Neural progenitor cell (in vitro differentiated cells): ENCODE measurements around the gene TRIO. TPM values are rescaled to one million over a fixed set of nuclear protein-coding genes. Genes with fewer than 3 reads are reported as not detected.

Experiments
- DNase-seq: peaks from one replicate; pipeline ENCODE4 v3.0.0-alpha.2; 2016; ENCODE audit warnings: low spot score
- H2AFZ ChIP-seq: fragments of 200-600 bp; sonication (generic); replicated peaks from 2 replicates; pipeline ENCODE4 v1.6.1; 2016; ENCODE audit warnings: antibody characterized with exemption
- H3F3A ChIP-seq: fragments of 200-600 bp; sonication (generic); 2 replicates; pipeline ENCODE4 v1.6.1; 2016; ENCODE audit warnings: antibody characterized with exemption, low read depth
- H3K27ac ChIP-seq: fragments of 200-600 bp; sonication (generic); 2 replicates; pipeline ENCODE4 v1.5.1; 2016; ENCODE audit warnings: mild to moderate bottlenecking
- H3K27me3 ChIP-seq: fragments of 200-600 bp; sonication (generic); 2 replicates; pipeline ENCODE4 v1.6.1; 2016; ENCODE audit warnings: mild to moderate bottlenecking, moderate library complexity
- H3K36me3 ChIP-seq: fragments of 200-600 bp; sonication (generic); 2 replicates; pipeline ENCODE4 v1.5.1; 2016
- H3K4me1 ChIP-seq: fragments of 200-600 bp; sonication (generic); 2 replicates; pipeline ENCODE4 v1.6.1; 2016; ENCODE audit warnings: mixed run types
- H3K4me2 ChIP-seq: fragments of 200-600 bp; sonication (generic); 2 replicates; pipeline ENCODE4 v1.6.1; 2016
- H3K4me3 ChIP-seq: fragments of 200-600 bp; sonication (generic); 2 replicates; pipeline ENCODE4 v1.5.1; 2016
- H3K79me2 ChIP-seq: fragments of 200-600 bp; sonication (generic); 2 replicates; pipeline ENCODE4 v1.6.1; 2016; ENCODE audit warnings: low read depth
- H3K9ac ChIP-seq: fragments of 200-600 bp; sonication (generic); 2 replicates; pipeline ENCODE4 v1.6.1; 2016
- H3K9me3 ChIP-seq: fragments of 200-600 bp; sonication (generic); 2 replicates; pipeline ENCODE4 v1.5.1; 2016; ENCODE audit warnings: low read depth
- H4K20me1 ChIP-seq: fragments of 200-600 bp; sonication (generic); 2 replicates; pipeline ENCODE4 v1.6.1; 2016; ENCODE audit warnings: low read depth
- H3K27ac Mint-ChIP-seq: 3 replicates; pipeline ENCODE4 v1.8.0; 2021; ENCODE audit warnings: mixed read lengths
- H3K27me3 Mint-ChIP-seq: 2 replicates; pipeline ENCODE4 v1.8.0; 2022; ENCODE audit warnings: low read depth, mild to moderate bottlenecking, inconsistent platforms, moderate library complexity, mixed read lengths; ENCODE audit not compliant: insufficient read depth
- H3K36me3 Mint-ChIP-seq: 3 replicates; pipeline ENCODE4 v1.8.0; 2021; ENCODE audit warnings: mixed read lengths
- H3K4me1 Mint-ChIP-seq: 3 replicates; pipeline ENCODE4 v1.8.0; 2021; ENCODE audit warnings: mixed read lengths
- H3K4me3 Mint-ChIP-seq: 3 replicates; pipeline ENCODE4 v1.8.0; 2021; ENCODE audit warnings: mild to moderate bottlenecking, moderate library complexity, mixed read lengths
- H3K9me3 Mint-ChIP-seq: 3 replicates; pipeline ENCODE4 v1.8.0; 2020; ENCODE audit warnings: mixed read lengths
- EZH2 ChIP-seq: fragments of 200-600 bp; sonication (generic); IDR thresholded peaks from 2 replicates; pipeline ENCODE4 v1.6.1; 2017; ENCODE audit warnings: antibody characterized with exemption, mild to moderate bottlenecking, moderate library complexity
- EZH2phosphoT487 ChIP-seq: fragments of 200-600 bp; sonication (generic); IDR thresholded peaks from 2 replicates; pipeline ENCODE4 v1.6.1; 2017; ENCODE audit warnings: antibody characterized with exemption
- total RNA-seq: library from RNA; depleted of rRNA; stranded (reverse); fragments of >200 nt; gene quantifications from 2 replicates; pipeline ENCODE4 v1.2.3, GENCODE V29; 2015; ENCODE audit warnings: low replicate concordance
- TF ChIP-seq, protein P1 (sequence below): fragments of 200-600 bp; sonication (generic); IDR thresholded peaks from 2 replicates; pipeline ENCODE4 v1.5.1; 2017; ENCODE audit warnings: antibody characterized with exemption, mild to moderate bottlenecking

Gene TRIO
- total RNA-seq, 1 donor from 2014 or later = 84.7 TPM

DNA sequence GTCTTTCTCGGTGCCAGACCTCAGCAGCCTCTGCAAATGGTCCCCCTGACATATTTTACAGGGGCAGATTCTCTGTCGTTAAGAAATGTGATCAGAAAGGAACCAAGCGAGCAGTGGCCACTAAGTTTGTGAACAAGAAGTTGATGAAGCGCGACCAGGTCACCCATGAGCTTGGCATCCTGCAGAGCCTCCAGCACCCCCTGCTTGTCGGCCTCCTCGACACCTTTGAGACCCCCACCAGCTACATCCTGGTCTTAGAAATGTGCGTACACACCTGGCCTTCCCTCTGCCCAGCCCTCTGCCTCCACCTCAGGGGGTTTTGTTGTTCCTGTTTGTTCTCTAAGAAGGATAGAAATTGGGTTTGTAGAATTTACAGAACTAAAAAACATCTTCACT lies 361.2 kb downstream of the TRIO start:
- H3K27me3 ChIP-seq = no peaks in the 10 kb centered on the region
- H3K36me3 ChIP-seq = no peaks in the 10 kb centered on the region
- Mint-ChIP-seq H3K27me3 (peaks cover 5% of the 10 kb centered on the region), H3K36me3 (peaks cover 31% of the 10 kb centered on the region), H3K9me3 (no peaks in the 10 kb centered on the region), H3K4me1 (no peaks in the 10 kb centered on the region), H3K4me3 (no peak overlapping the region), H3K27ac (no peak overlapping the region)
- H3K4me1 ChIP-seq = no peaks in the 10 kb centered on the region
- H2AFZ ChIP-seq = no peak overlapping the region
- H3K4me2 ChIP-seq = no peak overlapping the region
- no peaks in the 10 kb centered on the region for H4K20me1 ChIP-seq
- no peak overlapping the region for H3K4me3 ChIP-seq
- no peak overlapping the region for H3K27ac ChIP-seq
- TF ChIP-seq EZH2 = no peak
- TF ChIP-seq, protein P1, sequence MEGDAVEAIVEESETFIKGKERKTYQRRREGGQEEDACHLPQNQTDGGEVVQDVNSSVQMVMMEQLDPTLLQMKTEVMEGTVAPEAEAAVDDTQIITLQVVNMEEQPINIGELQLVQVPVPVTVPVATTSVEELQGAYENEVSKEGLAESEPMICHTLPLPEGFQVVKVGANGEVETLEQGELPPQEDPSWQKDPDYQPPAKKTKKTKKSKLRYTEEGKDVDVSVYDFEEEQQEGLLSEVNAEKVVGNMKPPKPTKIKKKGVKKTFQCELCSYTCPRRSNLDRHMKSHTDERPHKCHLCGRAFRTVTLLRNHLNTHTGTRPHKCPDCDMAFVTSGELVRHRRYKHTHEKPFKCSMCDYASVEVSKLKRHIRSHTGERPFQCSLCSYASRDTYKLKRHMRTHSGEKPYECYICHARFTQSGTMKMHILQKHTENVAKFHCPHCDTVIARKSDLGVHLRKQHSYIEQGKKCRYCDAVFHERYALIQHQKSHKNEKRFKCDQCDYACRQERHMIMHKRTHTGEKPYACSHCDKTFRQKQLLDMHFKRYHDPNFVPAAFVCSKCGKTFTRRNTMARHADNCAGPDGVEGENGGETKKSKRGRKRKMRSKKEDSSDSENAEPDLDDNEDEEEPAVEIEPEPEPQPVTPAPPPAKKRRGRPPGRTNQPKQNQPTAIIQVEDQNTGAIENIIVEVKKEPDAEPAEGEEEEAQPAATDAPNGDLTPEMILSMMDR = no peak
- TF ChIP-seq EZH2phosphoT487 = no peak
- H3F3A ChIP-seq = no peaks in the 10 kb centered on the region
- H3K9me3 ChIP-seq = no peaks in the 10 kb centered on the region
- H3K9ac ChIP-seq = no peak overlapping the region
- no peaks in the 10 kb centered on the region for H3K79me2 ChIP-seq
- DNase-seq = no peak

DNA sequence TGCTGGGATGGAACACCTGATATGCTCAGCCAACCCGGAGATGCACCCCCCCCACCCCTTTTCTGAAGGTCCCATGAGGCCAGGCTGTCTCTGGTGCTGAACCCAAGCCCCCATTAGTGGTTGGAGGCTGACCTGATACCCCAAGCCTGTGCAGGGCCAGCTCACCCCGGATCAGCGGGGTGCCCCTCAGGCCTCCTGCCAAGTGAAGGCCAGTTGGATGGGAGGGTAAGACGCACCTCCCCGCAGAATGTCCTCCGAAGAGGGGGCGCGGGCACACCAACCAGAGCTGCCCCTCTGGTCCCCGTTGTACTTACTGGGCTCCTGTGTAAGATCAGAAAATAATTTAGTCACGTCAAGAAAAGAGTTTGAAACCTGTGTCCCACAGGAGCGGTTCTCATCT lies 361.7 kb downstream of the TRIO start:
- no peaks in the 10 kb centered on the region for H3K79me2 ChIP-seq
- Mint-ChIP-seq H3K27ac (no peak overlapping the region), H3K9me3 (no peaks in the 10 kb centered on the region), H3K27me3 (peaks cover 5% of the 10 kb centered on the region), H3K36me3 (peaks cover 31% of the 10 kb centered on the region), H3K4me1 (no peaks in the 10 kb centered on the region), H3K4me3 (no peak overlapping the region)
- DNase-seq = no peak
- H4K20me1 ChIP-seq = no peaks in the 10 kb centered on the region
- no peak overlapping the region for H3K4me2 ChIP-seq
- H3K9me3 ChIP-seq = no peaks in the 10 kb centered on the region
- no peaks in the 10 kb centered on the region for H3K36me3 ChIP-seq
- H3K27ac ChIP-seq = no peak overlapping the region
- H3K9ac ChIP-seq = no peak overlapping the region
- H2AFZ ChIP-seq = no peak overlapping the region
- TF ChIP-seq EZH2phosphoT487 (no peak), EZH2 (no peak)
- TF ChIP-seq, protein P1 = no peak
- H3K4me3 ChIP-seq = no peak overlapping the region
- H3K4me1 ChIP-seq = no peaks in the 10 kb centered on the region
- H3F3A ChIP-seq = no peaks in the 10 kb centered on the region
- no peaks in the 10 kb centered on the region for H3K27me3 ChIP-seq

DNA sequence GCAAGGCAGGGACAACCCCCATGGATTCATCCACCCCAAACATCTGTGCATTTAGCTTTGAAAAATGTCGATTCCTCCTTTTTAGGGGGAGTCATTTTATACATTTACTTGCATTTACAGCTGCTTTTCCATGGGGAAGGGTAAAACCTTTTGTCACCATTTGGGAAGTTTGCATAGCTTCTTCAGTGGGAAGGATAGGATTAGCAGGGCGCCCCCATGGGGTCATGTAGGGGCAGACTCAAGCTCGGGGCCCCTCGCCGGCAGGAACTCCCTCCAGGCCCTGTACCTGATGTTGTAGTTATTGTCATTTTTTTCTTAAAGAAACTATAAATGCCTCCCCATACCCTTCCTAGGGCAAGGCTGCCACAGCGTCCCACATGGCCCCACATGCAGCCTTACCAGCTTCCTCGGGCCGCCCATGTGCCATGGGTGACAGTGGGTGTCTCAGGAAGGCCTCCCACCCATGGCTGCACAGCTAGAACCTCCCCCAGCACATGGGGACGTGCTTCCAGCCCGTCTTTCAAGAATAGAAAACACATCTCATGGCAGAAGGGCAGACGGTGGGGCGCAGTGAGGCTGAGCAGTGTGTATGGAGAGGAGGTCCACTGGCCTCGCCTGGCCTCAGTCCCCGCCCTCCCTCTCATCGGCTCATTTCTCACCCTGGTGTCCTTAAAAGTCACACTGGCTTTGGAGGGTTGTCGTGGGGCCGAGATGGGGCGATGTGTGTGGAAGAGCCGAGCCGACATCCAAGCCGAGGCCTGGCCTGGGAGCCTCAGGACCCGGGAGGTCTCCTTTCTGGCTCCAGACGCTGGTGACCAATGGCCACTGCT lies 362.4 kb downstream of the TRIO start:
- Histone ChIP-seq H3K4me3 (no peak overlapping the region), H3K79me2 (no peaks in the 10 kb centered on the region), H2AFZ (no peak overlapping the region), H3K36me3 (no peaks in the 10 kb centered on the region), H3K4me1 (no peaks in the 10 kb centered on the region), H3K27ac (no peak overlapping the region), H3K9ac (no peak overlapping the region), H3F3A (no peaks in the 10 kb centered on the region), H3K4me2 (no peak overlapping the region), H3K9me3 (no peaks in the 10 kb centered on the region), H3K27me3 (no peaks in the 10 kb centered on the region), H4K20me1 (no peaks in the 10 kb centered on the region)
- Mint-ChIP-seq H3K36me3 (peaks cover 31% of the 10 kb centered on the region), H3K4me1 (peaks cover 3% of the 10 kb centered on the region), H3K4me3 (no peak overlapping the region), H3K9me3 (no peaks in the 10 kb centered on the region), H3K27ac (no peak overlapping the region), H3K27me3 (peaks cover 9% of the 10 kb centered on the region)
- peak; percentile 26 for DNase-seq
- TF ChIP-seq, protein P1 = peak; percentile 45
- no peak for TF ChIP-seq EZH2
